Measurements from ENCODE around the gene EIF3K.

Gene EIF3K

GRCh38 chr19:38644719-38645118 is 25.7 kb downstream of the EIF3K start:
- Histone ChIP-seq H3K9me3 (ENCODE audit: severe bottlenecking) (no peaks in the 10 kb centered on the region), H3K4me1 (ENCODE audit: insufficient read depth, poor library complexity, severe bottlenecking) (peaks cover 8% of the 10 kb centered on the region), H3K27ac (ENCODE audit: poor library complexity, severe bottlenecking) (peak overlapping the region; percentile 14), H3K4me3 (ENCODE audit: severe bottlenecking) (no peak overlapping the region), H3K27me3 (ENCODE audit: insufficient read depth, poor library complexity, severe bottlenecking) (no peaks in the 10 kb centered on the region), H3K36me3 (ENCODE audit: low read depth) (peaks cover 15% of the 10 kb centered on the region)
- DNase-seq (ENCODE audit: low spot score), result no peak
- TF ChIP-seq, protein P1, sequence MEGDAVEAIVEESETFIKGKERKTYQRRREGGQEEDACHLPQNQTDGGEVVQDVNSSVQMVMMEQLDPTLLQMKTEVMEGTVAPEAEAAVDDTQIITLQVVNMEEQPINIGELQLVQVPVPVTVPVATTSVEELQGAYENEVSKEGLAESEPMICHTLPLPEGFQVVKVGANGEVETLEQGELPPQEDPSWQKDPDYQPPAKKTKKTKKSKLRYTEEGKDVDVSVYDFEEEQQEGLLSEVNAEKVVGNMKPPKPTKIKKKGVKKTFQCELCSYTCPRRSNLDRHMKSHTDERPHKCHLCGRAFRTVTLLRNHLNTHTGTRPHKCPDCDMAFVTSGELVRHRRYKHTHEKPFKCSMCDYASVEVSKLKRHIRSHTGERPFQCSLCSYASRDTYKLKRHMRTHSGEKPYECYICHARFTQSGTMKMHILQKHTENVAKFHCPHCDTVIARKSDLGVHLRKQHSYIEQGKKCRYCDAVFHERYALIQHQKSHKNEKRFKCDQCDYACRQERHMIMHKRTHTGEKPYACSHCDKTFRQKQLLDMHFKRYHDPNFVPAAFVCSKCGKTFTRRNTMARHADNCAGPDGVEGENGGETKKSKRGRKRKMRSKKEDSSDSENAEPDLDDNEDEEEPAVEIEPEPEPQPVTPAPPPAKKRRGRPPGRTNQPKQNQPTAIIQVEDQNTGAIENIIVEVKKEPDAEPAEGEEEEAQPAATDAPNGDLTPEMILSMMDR (IDR thresholded peaks at IDR 0.05; ENCODE audit: poor library complexity, severe bottlenecking), result no peak
- no peak for ATAC-seq (ENCODE audit: low read depth)

- TF ChIP-seq, protein P1 (IDR thresholded peaks at IDR 0.05; ENCODE audit: poor library complexity, severe bottlenecking), result no peak
- DNase-seq (ENCODE audit: low spot score) (peak; percentile 95), ATAC-seq (ENCODE audit: low read depth) (peak; percentile 35)
- Histone ChIP-seq H3K27ac (ENCODE audit: poor library complexity, severe bottlenecking) (peak within 1 kb of the TSS; percentile 100), H3K36me3 (ENCODE audit: low read depth) (peaks cover 31% of the 10 kb centered on the region), H3K27me3 (ENCODE audit: insufficient read depth, poor library complexity, severe bottlenecking) (no peaks in the 10 kb centered on the region), H3K4me3 (ENCODE audit: severe bottlenecking) (peak within 1 kb of the TSS; percentile 84), H3K9me3 (ENCODE audit: severe bottlenecking) (no peaks in the 10 kb centered on the region), H3K4me1 (ENCODE audit: insufficient read depth, poor library complexity, severe bottlenecking) (peaks cover 21% of the 10 kb centered on the region)
Observed at GRCh38 chr19:38647368-38647965, 28.5 kb downstream of the EIF3K start, which contains the start of gene ACTN4. TSS of gene ACTN4 (plus strand) at chr19:38647649. CDS start at chr19:38647746, 97 bp downstream.

DNA sequence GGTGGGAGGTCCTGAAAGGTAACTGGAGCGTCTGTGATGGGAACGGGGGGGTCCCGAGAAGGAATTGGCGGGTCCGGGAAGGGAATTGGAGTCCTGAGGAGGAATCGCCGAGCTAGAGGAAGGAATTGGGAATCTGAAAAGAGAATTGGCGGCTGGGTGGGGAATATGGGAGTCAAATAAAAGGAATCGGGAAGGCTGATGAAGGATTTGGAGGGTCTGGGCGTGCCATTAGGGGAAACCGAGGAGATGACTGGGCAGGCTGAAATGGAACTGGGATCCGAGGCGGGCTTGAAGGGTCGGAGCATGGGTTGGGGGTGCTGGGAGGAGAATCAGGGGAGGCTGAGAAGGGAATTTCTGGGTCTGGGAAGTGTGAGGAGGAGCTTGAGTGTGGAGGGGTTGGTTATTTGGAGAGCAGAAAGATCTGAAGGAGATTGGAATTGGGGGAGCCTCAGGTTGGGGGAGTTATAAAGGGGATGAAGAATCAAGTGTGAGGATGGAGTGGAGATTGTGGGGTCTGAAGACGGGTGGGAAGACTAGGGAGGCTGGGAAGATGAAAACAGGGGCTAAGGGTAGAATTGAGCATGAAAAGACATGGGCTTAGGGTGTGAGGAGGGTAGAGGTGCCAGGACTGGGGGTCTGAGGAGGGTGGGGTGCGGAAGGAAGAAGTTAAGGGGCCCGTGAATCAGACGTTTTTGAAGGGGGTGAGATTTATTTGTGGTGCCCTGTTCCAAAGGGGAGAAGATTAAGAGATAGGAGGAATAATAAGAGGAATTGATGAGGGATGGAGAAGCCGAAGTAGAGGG is 29.2 kb downstream of the EIF3K start:
- Histone ChIP-seq H3K4me1 (ENCODE audit: insufficient read depth, poor library complexity, severe bottlenecking) (peaks cover 26% of the 10 kb centered on the region), H3K27ac (ENCODE audit: poor library complexity, severe bottlenecking) (peak overlapping the region; percentile 100), H3K27me3 (ENCODE audit: insufficient read depth, poor library complexity, severe bottlenecking) (no peaks in the 10 kb centered on the region), H3K36me3 (ENCODE audit: low read depth) (peaks cover 34% of the 10 kb centered on the region), H3K4me3 (ENCODE audit: severe bottlenecking) (peak overlapping the region; percentile 84), H3K9me3 (ENCODE audit: severe bottlenecking) (no peaks in the 10 kb centered on the region)
- no peak for ATAC-seq (ENCODE audit: low read depth)
- TF ChIP-seq, protein P1 (IDR thresholded peaks at IDR 0.05; ENCODE audit: poor library complexity, severe bottlenecking), result no peak
- DNase-seq (ENCODE audit: low spot score), result no peak

DNA sequence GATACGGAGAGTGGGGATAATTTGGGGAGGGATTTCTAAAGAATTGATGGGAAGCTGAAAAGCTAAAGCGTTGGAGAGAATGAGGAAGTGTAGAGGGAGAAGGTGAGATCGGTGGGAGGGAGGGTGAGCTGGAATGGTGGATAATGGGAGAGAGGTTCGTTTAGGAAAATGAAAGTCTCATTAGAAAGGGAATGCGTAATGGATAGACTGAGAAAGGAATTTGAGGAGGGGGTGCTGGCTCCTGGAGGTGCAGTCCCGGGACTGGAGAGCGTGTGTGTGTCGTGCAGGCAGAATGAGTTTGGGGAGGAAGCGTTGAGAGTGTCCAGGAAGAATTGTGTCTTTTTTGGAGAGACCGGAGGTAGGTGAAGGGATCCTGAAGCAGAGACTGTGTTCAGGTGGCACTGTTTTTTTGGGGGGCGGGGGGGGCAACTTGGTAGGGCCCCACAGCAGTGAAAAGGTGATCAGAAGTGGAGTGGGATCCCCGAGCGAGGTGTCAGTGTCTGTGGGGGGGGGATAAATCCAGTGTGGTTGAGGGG is 29.8 kb downstream of the EIF3K start:
- Histone ChIP-seq H3K27ac (ENCODE audit: poor library complexity, severe bottlenecking) (peak overlapping the region; percentile 100), H3K27me3 (ENCODE audit: insufficient read depth, poor library complexity, severe bottlenecking) (no peaks in the 10 kb centered on the region), H3K9me3 (ENCODE audit: severe bottlenecking) (no peaks in the 10 kb centered on the region), H3K4me3 (ENCODE audit: severe bottlenecking) (peak overlapping the region; percentile 84), H3K4me1 (ENCODE audit: insufficient read depth, poor library complexity, severe bottlenecking) (peaks cover 33% of the 10 kb centered on the region), H3K36me3 (ENCODE audit: low read depth) (peaks cover 41% of the 10 kb centered on the region)
- ATAC-seq (ENCODE audit: low read depth) (no peak), DNase-seq (ENCODE audit: low spot score) (no peak)
- TF ChIP-seq, protein P1 (IDR thresholded peaks at IDR 0.05; ENCODE audit: poor library complexity, severe bottlenecking), result no peak

Measured in RWPE2 (cell line).